H1 (cell line): ENCODE data around the gene EFEMP2. TPM values are rescaled to one million over a fixed set of nuclear protein-coding genes. Genes with fewer than 3 reads are reported as not detected.

Source experiments
- ASH2L ChIP-seq: fragments of 200-600, 300-600 bp; sonication (generic); IDR thresholded peaks from one replicate; pipeline ENCODE4 v1.7.1; 2017; ENCODE audit warnings: low read length
- ATF3 ChIP-seq: IDR thresholded peaks from 2 replicates; pipeline ENCODE4 v1.6.1; 2011; ENCODE audit warnings: low read depth, mild to moderate bottlenecking, low read length; ENCODE audit not compliant: insufficient read depth
- BACH1 ChIP-seq: IDR thresholded peaks from 2 replicates; pipeline ENCODE4 v1.6.1; 2012; ENCODE audit warnings: low read length, improper control_type of control experiment
- CTBP2 ChIP-seq: IDR thresholded peaks from 2 replicates; pipeline ENCODE4 v1.7.0; 2011; ENCODE audit warnings: borderline replicate concordance, mild to moderate bottlenecking, moderate library complexity, mixed read lengths, low read length; ENCODE audit not compliant: insufficient read depth, insufficient read length
- EP300 ChIP-seq, 2 experiments: IDR thresholded peaks; 1 replicate in 1 of 2; 2 replicates in 1 of 2; pipeline ENCODE4 v1.6.1; 2011 to 2012; ENCODE audit warnings: low read depth in 2 of 2, low read length in 2 of 2, mild to moderate bottlenecking in 2 of 2, borderline replicate concordance in 1 of 2, inconsistent platforms in 1 of 2, moderate library complexity in 1 of 2
- HDAC2 ChIP-seq, 2 experiments: fragments of 300-600 bp in 1 of 2; sonication (generic) in 1 of 2; IDR thresholded peaks; 2 replicates each; pipeline ENCODE4 v1.6.1; 2011 to 2012; ENCODE audit warnings: low read depth in 2 of 2, low read length in 2 of 2, mild to moderate bottlenecking in 2 of 2, moderate library complexity in 2 of 2, borderline replicate concordance in 1 of 2, inconsistent platforms in 1 of 2
- JUN ChIP-seq: IDR thresholded peaks from 2 replicates; pipeline ENCODE4 v1.6.1; 2011; ENCODE audit warnings: low read depth, mild to moderate bottlenecking, improper control_type of control experiment, low read length
- KDM1A ChIP-seq: fragments of 200-600, 300-600 bp; sonication (generic); IDR thresholded peaks from 2 replicates; pipeline ENCODE4 v1.7.1; 2016; ENCODE audit warnings: mild to moderate bottlenecking, low read length, borderline replicate concordance
- KDM4A ChIP-seq: IDR thresholded peaks from one replicate; pipeline ENCODE4 v1.7.1; 2012; ENCODE audit warnings: low read depth, mild to moderate bottlenecking, moderate library complexity, low read length, inconsistent platforms; ENCODE audit not compliant: severe bottlenecking
- PHF8 ChIP-seq: fragments of 200-600 bp; sonication (generic); conservative IDR thresholded peaks from 2 replicates; pipeline ENCODE4 v1.7.1; 2012; ENCODE audit warnings: low read depth, mild to moderate bottlenecking, inconsistent platforms, low read length, moderate library complexity
- RBBP5 ChIP-seq: IDR thresholded peaks from 2 replicates; pipeline ENCODE4 v1.7.1; 2012; ENCODE audit warnings: low read depth, mild to moderate bottlenecking, inconsistent platforms, low read length, moderate library complexity, borderline replicate concordance
- RNF2 ChIP-seq: fragments of 200-900, 300-1000 bp; sonication (generic); IDR thresholded peaks from 2 replicates; pipeline ENCODE4 v1.7.1; 2016; ENCODE audit warnings: borderline replicate concordance, low read depth, mild to moderate bottlenecking, antibody characterized with exemption, low read length; ENCODE audit not compliant: poor library complexity, severe bottlenecking; ENCODE audit errors: missing control alignments
- SIN3A ChIP-seq, 2 experiments: IDR thresholded peaks in 1 of 2; conservative IDR thresholded peaks in 1 of 2; 2 replicates each; pipeline ENCODE4 v1.6.1; 2011 to 2012; ENCODE audit warnings: low read length in 2 of 2, improper control_type of control experiment in 1 of 2, low read depth in 1 of 2, mild to moderate bottlenecking in 1 of 2
- SP2 ChIP-seq: IDR thresholded peaks from 2 replicates; pipeline ENCODE4 v1.6.1; 2012; ENCODE audit warnings: mild to moderate bottlenecking, low read length, inconsistent platforms
- TEAD4 ChIP-seq: IDR thresholded peaks from 2 replicates; pipeline ENCODE4 v1.6.1; 2012; ENCODE audit warnings: low read depth, low read length, inconsistent platforms, mixed read lengths
- YY1 ChIP-seq: IDR thresholded peaks from 2 replicates; pipeline ENCODE4 v1.6.1; 2011; ENCODE audit warnings: low read depth, mild to moderate bottlenecking, low read length
- polyA plus RNA-seq, 7 experiments: library from polyadenylated mRNA; depleted of rRNA in 3 of 7; stranded (reverse) in 5 of 7; unstranded in 2 of 7; fragments of >200 nt in 5 of 7; fragments of 200-250 nt in 2 of 7; gene quantifications; 1 replicate in 5 of 7; 2 replicates in 1 of 7; 4 replicates in 1 of 7; pipeline versions ENCODE4 v1.2.1 to v1.2.3, GENCODE V29; 2011 to 2013; ENCODE audit warnings: missing spikeins in 2 of 7, mixed read lengths in 2 of 7
- total RNA-seq: library from RNA; stranded (reverse); fragmentation: NEBNext Ultra II Directional; extraction: Animal tissue kit (Norgen Biotek cat#: 25700); gene quantifications from 2 replicates; pipeline ENCODE4 v1.2.1, GENCODE V29; 2021

The EFEMP2 gene
- total and polyA plus RNA-seq, 2 of the 8 experiments (the other 6 are each of a cell fraction or from before 2014, with no cell fraction given): 8.8 to 17.2 TPM

GRCh38 chr11:65918211-65919140 lies 45.9 kb upstream of the EFEMP2 start, which contains the start of gene C11orf68 (continued):
- TF ChIP-seq RBBP5: 0 out of 2 replicates have a peak, but pooled peaks have one; percentile 9
- TF ChIP-seq JUN: no peak
- TF ChIP-seq SP2: no peak
- TF ChIP-seq CTBP2: no peak
- no peak for TF ChIP-seq EP300 (IDR thresholded peaks at IDR 0.05; ENCODE audit: borderline replicate concordance in 1 of 2, low read depth in 2 of 2, low read length in 2 of 2)
- TF ChIP-seq RNF2: no peak
- TF ChIP-seq PHF8: peak; percentile 84
- peak; percentile 61; the same call in 1 of the 2 replicates for TF ChIP-seq KDM1A
- TF ChIP-seq KDM4A: peak; percentile 57
- no peak for TF ChIP-seq ATF3
- peak; percentile 86; the same call in 1 of the 2 replicates for TF ChIP-seq YY1
- TF ChIP-seq TEAD4: no peak
- TF ChIP-seq SIN3A (conservative IDR thresholded peaks at IDR 0.05 in 1 of 2, IDR thresholded peaks at IDR 0.05 in 1 of 2; ENCODE audit: low read depth in 1 of 2, low read length in 2 of 2): no peak
- no peak for TF ChIP-seq BACH1
- peak in 1 of 2 experiments; percentile 28; a peak in 1 of 4 replicates for TF ChIP-seq HDAC2 (IDR thresholded peaks at IDR 0.05; ENCODE audit: borderline replicate concordance in 1 of 2, low read depth in 2 of 2, low read length in 2 of 2)
- TF ChIP-seq ASH2L: peak; percentile 8
